ENCODE results near the gene CLSTN2.

CLSTN2 gene

GRCh38 chr3:140555666-140556065 is 620.7 kb downstream of the CLSTN2 start:
- DNase-seq (ENCODE audit: extremely low spot score), result no peak
- TF ChIP-seq FOXK2 (IDR thresholded peaks at IDR 0.05), result no peak
- no peak for TF ChIP-seq ZNF384 (IDR thresholded peaks at IDR 0.05)
- no peak for TF ChIP-seq L3MBTL2 (conservative IDR thresholded peaks at IDR 0.05)
- TF ChIP-seq HDGF (IDR thresholded peaks at IDR 0.05; ENCODE audit: borderline replicate concordance), result no peak
- ChIA-PET POLR2A (no interaction called here), CTCF (no interaction called here)

GRCh38 chr3:140557476-140557875 is 622.5 kb downstream of the CLSTN2 start:
- DNase-seq (ENCODE audit: extremely low spot score), result no peak
- CTCF ChIA-PET, result no interaction called here
- TF ChIP-seq FOXA1 (IDR thresholded peaks at IDR 0.05), result no peak
- TF ChIP-seq TARDBP (IDR thresholded peaks at IDR 0.05), result no peak
- TF ChIP-seq LEF1 (IDR thresholded peaks at IDR 0.05; ENCODE audit: borderline replicate concordance), result no peak
- TF ChIP-seq CTBP1 (IDR thresholded peaks at IDR 0.05; ENCODE audit: borderline replicate concordance), result no peak
- TF ChIP-seq ELF4 (IDR thresholded peaks at IDR 0.05), result no peak
- TF ChIP-seq ARNT (IDR thresholded peaks at IDR 0.05), result no peak
- TF ChIP-seq FOXK2 (IDR thresholded peaks at IDR 0.05), result no peak
- no peak for TF ChIP-seq FOXM1 (IDR thresholded peaks at IDR 0.05; ENCODE audit: borderline replicate concordance)
- no peak for TF ChIP-seq HDGF (IDR thresholded peaks at IDR 0.05; ENCODE audit: borderline replicate concordance)
- TF ChIP-seq L3MBTL2 (conservative IDR thresholded peaks at IDR 0.05), result no peak
- TF ChIP-seq PKNOX1 (IDR thresholded peaks at IDR 0.05), result no peak
- POLR2A ChIA-PET, result no interaction called here

- CTCF ChIA-PET, result no interaction called here
- no peak for DNase-seq (ENCODE audit: extremely low spot score)
- POLR2A ChIA-PET, result no interaction called here
- TF ChIP-seq L3MBTL2 (conservative IDR thresholded peaks at IDR 0.05) (no peak), ZNF384 (IDR thresholded peaks at IDR 0.05) (no peak), ARNT (IDR thresholded peaks at IDR 0.05) (no peak), FOXA1 (IDR thresholded peaks at IDR 0.05) (no peak), FOXK2 (IDR thresholded peaks at IDR 0.05) (no peak), PKNOX1 (IDR thresholded peaks at IDR 0.05) (no peak), BHLHE40 (IDR thresholded peaks at IDR 0.05; ENCODE audit: borderline replicate concordance) (no peak), ELF4 (IDR thresholded peaks at IDR 0.05) (no peak), TARDBP (IDR thresholded peaks at IDR 0.05) (no peak), FOXM1 (IDR thresholded peaks at IDR 0.05; ENCODE audit: borderline replicate concordance) (no peak), SUZ12 (IDR thresholded peaks at IDR 0.05) (no peak), HDGF (IDR thresholded peaks at IDR 0.05; ENCODE audit: borderline replicate concordance) (no peak), LEF1 (IDR thresholded peaks at IDR 0.05; ENCODE audit: borderline replicate concordance) (no peak), SP1 (IDR thresholded peaks at IDR 0.05) (no peak), NFRKB (IDR thresholded peaks at IDR 0.05) (no peak), CTBP1 (IDR thresholded peaks at IDR 0.05; ENCODE audit: borderline replicate concordance) (no peak)
These were observed 624.6 kb downstream of the CLSTN2 start for GRCh38 chr3:140559546-140559945.

GRCh38 chr3:140563206-140563760 is 628.3 kb downstream of the CLSTN2 start:
- ChIA-PET CTCF (no interaction called here), POLR2A (no interaction called here)
- no peak for TF ChIP-seq SUZ12 (IDR thresholded peaks at IDR 0.05)
- DNase-seq (ENCODE audit: extremely low spot score), result no peak

- TF ChIP-seq FOXA1 (IDR thresholded peaks at IDR 0.05) (no peak), BHLHE40 (IDR thresholded peaks at IDR 0.05; ENCODE audit: borderline replicate concordance) (no peak), LEF1 (IDR thresholded peaks at IDR 0.05; ENCODE audit: borderline replicate concordance) (no peak), FOXM1 (IDR thresholded peaks at IDR 0.05; ENCODE audit: borderline replicate concordance) (no peak), ARNT (IDR thresholded peaks at IDR 0.05) (no peak), CTBP1 (IDR thresholded peaks at IDR 0.05; ENCODE audit: borderline replicate concordance) (no peak), NFRKB (IDR thresholded peaks at IDR 0.05) (no peak)
- POLR2A ChIA-PET, result no interaction called here
- DNase-seq (ENCODE audit: extremely low spot score), result no peak
- CTCF ChIA-PET, result interaction anchor here (0.6 kb wide), 1 partner anchor 1024 kb away, joined by 3 read pairs; no protein-coding TSS in a partner anchor
These were observed 633.1 kb downstream of the CLSTN2 start for GRCh38 chr3:140568131-140568530.

- no peak for TF ChIP-seq FOXM1 (IDR thresholded peaks at IDR 0.05; ENCODE audit: borderline replicate concordance)
- no peak for TF ChIP-seq SUZ12 (IDR thresholded peaks at IDR 0.05)
- TF ChIP-seq HDGF (IDR thresholded peaks at IDR 0.05; ENCODE audit: borderline replicate concordance), result no peak
- TF ChIP-seq LEF1 (IDR thresholded peaks at IDR 0.05; ENCODE audit: borderline replicate concordance), result no peak
- TF ChIP-seq CTBP1 (IDR thresholded peaks at IDR 0.05; ENCODE audit: borderline replicate concordance), result no peak
- TF ChIP-seq NFRKB (IDR thresholded peaks at IDR 0.05), result no peak
- TF ChIP-seq ELF4 (IDR thresholded peaks at IDR 0.05), result no peak
- no peak for TF ChIP-seq FOXK2 (IDR thresholded peaks at IDR 0.05)
- no peak for TF ChIP-seq FOXA1 (IDR thresholded peaks at IDR 0.05)
- TF ChIP-seq ZNF384 (IDR thresholded peaks at IDR 0.05), result no peak
- no peak for TF ChIP-seq SP1 (IDR thresholded peaks at IDR 0.05)
- no peak for TF ChIP-seq L3MBTL2 (conservative IDR thresholded peaks at IDR 0.05)
- no peak for TF ChIP-seq PKNOX1 (IDR thresholded peaks at IDR 0.05)
- no peak for TF ChIP-seq TARDBP (IDR thresholded peaks at IDR 0.05)
- TF ChIP-seq BHLHE40 (IDR thresholded peaks at IDR 0.05; ENCODE audit: borderline replicate concordance), result no peak
- no peak for TF ChIP-seq ARNT (IDR thresholded peaks at IDR 0.05)
- CTCF ChIA-PET, result interaction anchor here (0.6 kb wide), 1 partner anchor 1025 kb away, joined by 3 read pairs; no protein-coding TSS in a partner anchor
- POLR2A ChIA-PET, result no interaction called here
- DNase-seq (ENCODE audit: extremely low spot score), result no peak
These were observed 634.0 kb downstream of the CLSTN2 start for GRCh38 chr3:140568842-140569520.

Measured in HEK293T (cell line).